ENCODE results near the gene ARRDC1. TPM values are rescaled to one million over a fixed set of nuclear protein-coding genes. Genes with fewer than 3 reads are reported as not detected.

Gene ARRDC1
- total RNA-seq = 88.9 TPM
- 42.3 TPM for polyA plus RNA-seq (ENCODE audit: insufficient read depth, low read depth, low replicate concordance)
- long read RNA-seq, donor 1, transcript ARRDC1-201 (8 exons, 1,586 nt) = major isoform, 7 of 10 reads
- long read RNA-seq, donor 1, partial matches to known transcripts = 0 of 10 reads
- long read RNA-seq, donor 1, other reads (novel, unspliced or antisense) = 0 of 10 reads
- long read RNA-seq, donor 2, transcript ARRDC1-201 (8 exons, 1,586 nt) = major isoform, 5 of 13 reads
- long read RNA-seq, donor 2, partial matches to known transcripts = 5 of 13 reads
- long read RNA-seq, donor 2, other reads (novel, unspliced or antisense) = 0 of 13 reads
- long read RNA-seq, donor 3, partial matches to known transcripts = 0 of 3 reads
- long read RNA-seq, donor 3, other reads (novel, unspliced or antisense) = 0 of 3 reads
- long read RNA-seq, donor 4, transcript ARRDC1-201 (8 exons, 1,586 nt) = major isoform, 5 of 11 reads
- long read RNA-seq, donor 4, partial matches to known transcripts = 6 of 11 reads
- long read RNA-seq, donor 4, other reads (novel, unspliced or antisense) = 0 of 11 reads
- long read RNA-seq, donor 5 = 0 reads
- long read RNA-seq, donor 6, partial matches to known transcripts = 0 of 5 reads
- long read RNA-seq, donor 6, other reads (novel, unspliced or antisense) = 0 of 5 reads
- long read RNA-seq, donor 7, transcript ARRDC1-201 (8 exons, 1,586 nt) = major isoform, 42 of 127 reads
- long read RNA-seq, donor 7, partial matches to known transcripts = 50 of 127 reads
- long read RNA-seq, donor 7, other reads (novel, unspliced or antisense) = 34 of 127 reads
- long read RNA-seq, donor 8, partial matches to known transcripts = 0 of 6 reads
- long read RNA-seq, donor 8, other reads (novel, unspliced or antisense) = 0 of 6 reads
- long read RNA-seq, donor 9, partial matches to known transcripts = 0 of 7 reads
- long read RNA-seq, donor 9, other reads (novel, unspliced or antisense) = 0 of 7 reads
- long read RNA-seq, donor 10, partial matches to known transcripts = 27 of 35 reads
- long read RNA-seq, donor 10, other reads (novel, unspliced or antisense) = 0 of 35 reads

DNA sequence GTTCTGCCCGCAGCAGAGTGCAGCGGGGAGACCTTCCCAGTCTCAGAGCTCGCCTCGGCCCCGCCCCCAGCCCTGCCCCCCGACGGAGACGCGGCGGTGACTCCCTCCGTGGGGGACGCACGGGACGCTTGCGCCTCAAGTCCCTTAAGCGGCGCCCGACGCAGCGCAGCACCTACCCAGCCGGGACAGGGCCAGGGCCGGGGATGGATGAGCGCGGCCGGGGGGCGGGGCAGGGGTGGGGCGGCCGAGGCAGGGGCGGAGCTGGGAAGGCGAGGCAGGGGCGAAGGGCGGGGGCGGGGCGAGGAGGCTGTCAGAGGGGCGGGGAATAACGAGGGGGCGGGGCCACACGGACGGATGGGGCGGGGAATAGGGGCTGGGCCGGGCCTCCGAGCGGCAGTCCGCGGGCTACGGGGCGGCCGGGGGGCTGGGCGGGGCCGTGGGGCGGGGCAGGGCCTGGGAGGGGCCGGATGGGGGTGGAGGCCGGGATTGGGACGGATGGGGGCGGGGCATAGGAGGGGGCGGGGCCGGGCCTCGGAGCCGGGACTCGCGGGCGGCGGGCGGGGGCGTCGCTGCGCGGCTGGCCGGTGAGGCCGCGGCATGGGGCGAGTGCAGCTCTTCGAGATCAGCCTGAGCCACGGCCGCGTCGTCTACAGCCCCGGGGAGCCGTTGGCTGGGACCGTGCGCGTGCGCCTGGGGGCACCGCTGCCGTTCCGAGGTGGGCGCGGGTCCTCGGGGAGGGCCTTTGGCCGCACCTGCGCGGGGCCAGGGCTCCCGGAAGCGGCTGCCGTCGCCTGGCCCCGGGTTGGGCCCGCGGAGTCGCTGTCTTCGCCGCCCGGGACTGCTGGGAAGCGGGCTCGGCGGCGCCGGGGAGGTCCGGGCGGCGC lies at the start of gene ARRDC1:
TSS of gene ARRDC1 (plus strand) at position 566 of the 884 bp plus-strand sequence. CDS start at position 598, 32 bp downstream.
- H3K4me1 ChIP-seq (ENCODE audit: control insufficient read depth in 2 of 3, insufficient read depth in 2 of 3, low read depth in 1 of 3, low read length in 3 of 3) = peaks cover 0 to 16% (median 13%) of the 10 kb centered on the region in 3 donors
- H3K36me3 ChIP-seq (ENCODE audit: control insufficient read depth in 2 of 3, insufficient read depth in 3 of 3, low read length in 3 of 3) = no peaks in the 10 kb centered on the region
- no peak for FAIRE-seq
- no peaks in the 10 kb centered on the region for H3K27me3 ChIP-seq (ENCODE audit: control insufficient read depth, insufficient read depth, low read length)
- TF ChIP-seq, protein P1, sequence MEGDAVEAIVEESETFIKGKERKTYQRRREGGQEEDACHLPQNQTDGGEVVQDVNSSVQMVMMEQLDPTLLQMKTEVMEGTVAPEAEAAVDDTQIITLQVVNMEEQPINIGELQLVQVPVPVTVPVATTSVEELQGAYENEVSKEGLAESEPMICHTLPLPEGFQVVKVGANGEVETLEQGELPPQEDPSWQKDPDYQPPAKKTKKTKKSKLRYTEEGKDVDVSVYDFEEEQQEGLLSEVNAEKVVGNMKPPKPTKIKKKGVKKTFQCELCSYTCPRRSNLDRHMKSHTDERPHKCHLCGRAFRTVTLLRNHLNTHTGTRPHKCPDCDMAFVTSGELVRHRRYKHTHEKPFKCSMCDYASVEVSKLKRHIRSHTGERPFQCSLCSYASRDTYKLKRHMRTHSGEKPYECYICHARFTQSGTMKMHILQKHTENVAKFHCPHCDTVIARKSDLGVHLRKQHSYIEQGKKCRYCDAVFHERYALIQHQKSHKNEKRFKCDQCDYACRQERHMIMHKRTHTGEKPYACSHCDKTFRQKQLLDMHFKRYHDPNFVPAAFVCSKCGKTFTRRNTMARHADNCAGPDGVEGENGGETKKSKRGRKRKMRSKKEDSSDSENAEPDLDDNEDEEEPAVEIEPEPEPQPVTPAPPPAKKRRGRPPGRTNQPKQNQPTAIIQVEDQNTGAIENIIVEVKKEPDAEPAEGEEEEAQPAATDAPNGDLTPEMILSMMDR (IDR thresholded peaks at IDR 0.05; ENCODE audit: borderline replicate concordance, extremely low read depth, insufficient read depth) = no peak
- peak within 1 kb of the TSS in 2 of 3 donors; percentile 41 to 58 for H3K9ac ChIP-seq (ENCODE audit: low read length in 3 of 3)
- H3K4me3 ChIP-seq (ENCODE audit: low read length in 3 of 3) = peak within 1 kb of the TSS; percentile 26 to 63 (median 61)
- no peaks in the 10 kb centered on the region for H3K9me3 ChIP-seq (ENCODE audit: control insufficient read depth in 2 of 3, insufficient read depth in 1 of 3, low read length in 3 of 3)
- H3K27ac ChIP-seq (ENCODE audit: low read depth in 2 of 2, low read length in 2 of 2) = peak within 1 kb of the TSS; percentile 65 to 71
- intact Hi-C loops (cut with DNase I) = no loop called here
- peak; percentile 95 to 99 (median 98) for DNase-seq

GRCh38 chr9:137556069-137556838 lies 49.2 kb upstream of the ARRDC1 start:
- no peak overlapping the region for H3K4me3 ChIP-seq (ENCODE audit: low read length in 3 of 3)
- FAIRE-seq = no peak
- TF ChIP-seq, protein P1 (IDR thresholded peaks at IDR 0.05; ENCODE audit: borderline replicate concordance, extremely low read depth, insufficient read depth) = no peak
- DNase-seq = peak in 1 of 5 donors; percentile 70
- H3K36me3 ChIP-seq (ENCODE audit: control insufficient read depth in 2 of 3, insufficient read depth in 3 of 3, low read length in 3 of 3) = peaks cover 0 to 12% (median 4%) of the 10 kb centered on the region in 3 donors
- no peaks in the 10 kb centered on the region for H3K27me3 ChIP-seq (ENCODE audit: control insufficient read depth, insufficient read depth, low read length)
- no peak overlapping the region for H3K27ac ChIP-seq (ENCODE audit: low read depth in 2 of 2, low read length in 2 of 2)
- no peak overlapping the region for H3K9ac ChIP-seq (ENCODE audit: low read length in 3 of 3)
- peaks cover 0 to 5% (median 5%) of the 10 kb centered on the region in 3 donors for H3K4me1 ChIP-seq (ENCODE audit: control insufficient read depth in 2 of 3, insufficient read depth in 2 of 3, low read depth in 1 of 3, low read length in 3 of 3)
- intact Hi-C loops (cut with DNase I) = no loop called here
- no peaks in the 10 kb centered on the region for H3K9me3 ChIP-seq (ENCODE audit: control insufficient read depth in 2 of 3, insufficient read depth in 1 of 3, low read length in 3 of 3)

DNA sequence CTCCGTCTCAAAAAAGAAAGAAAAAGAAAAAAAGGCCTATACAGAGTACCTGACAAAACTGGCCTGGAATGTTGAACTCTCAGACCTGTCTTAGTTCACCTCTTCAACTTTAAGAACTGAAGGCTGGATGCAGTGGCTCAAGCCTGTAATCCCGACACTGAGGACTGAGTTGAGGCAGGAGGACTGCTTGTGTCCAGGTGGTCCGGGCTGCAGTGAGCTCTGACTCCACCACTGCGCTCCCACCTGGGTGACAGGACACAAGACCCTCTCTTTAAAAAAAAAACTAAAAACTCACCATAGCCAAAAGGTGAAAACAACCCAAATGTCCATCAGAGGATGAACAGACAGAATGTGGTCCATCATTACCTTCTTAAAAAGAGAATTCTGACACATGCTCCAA lies 47.4 kb upstream of the ARRDC1 start:
- H3K27ac ChIP-seq (ENCODE audit: low read depth in 2 of 2, low read length in 2 of 2) = no peak overlapping the region
- H3K9me3 ChIP-seq (ENCODE audit: control insufficient read depth in 2 of 3, insufficient read depth in 1 of 3, low read length in 3 of 3) = no peaks in the 10 kb centered on the region
- H3K4me1 ChIP-seq (ENCODE audit: control insufficient read depth in 2 of 3, insufficient read depth in 2 of 3, low read depth in 1 of 3, low read length in 3 of 3) = no peaks in the 10 kb centered on the region
- DNase-seq (no peak), FAIRE-seq (no peak)
- H3K27me3 ChIP-seq (ENCODE audit: control insufficient read depth, insufficient read depth, low read length) = no peaks in the 10 kb centered on the region
- no peak overlapping the region for H3K9ac ChIP-seq (ENCODE audit: low read length in 3 of 3)
- TF ChIP-seq, protein P1 (IDR thresholded peaks at IDR 0.05; ENCODE audit: borderline replicate concordance, extremely low read depth, insufficient read depth) = no peak
- H3K4me3 ChIP-seq (ENCODE audit: low read length in 3 of 3) = no peak overlapping the region
- H3K36me3 ChIP-seq (ENCODE audit: control insufficient read depth in 2 of 3, insufficient read depth in 3 of 3, low read length in 3 of 3) = peaks cover 0 to 12% (median 4%) of the 10 kb centered on the region in 3 donors
- intact Hi-C loops (cut with DNase I) = no loop called here
